B cell (primary cell): ENCODE measurements around the gene ZNF850. TPM values are rescaled to one million over a fixed set of nuclear protein-coding genes. Genes with fewer than 3 reads are reported as not detected.

ENCODE experiments used
- ATAC-seq: fragments of 200-7000 bp; cut with Tn5 transposase; one replicate; pipeline ENCODE4 v1.10.0; 2021; ENCODE audit warnings: low read depth, mild to moderate bottlenecking, moderate number of reproducible peaks, moderate library complexity
- CTCF ChIA-PET: fragments of 350-600 bp; sonication (Branson Sonifier 250); formaldehyde crosslinking; loops from one replicate; lab custom pipeline; 2021; ENCODE audit warnings: antibody characterized with exemption, inconsistent platforms; lab: Charles Lee
- POLR2A ChIA-PET: fragments of 350-600 bp; sonication (Branson Sonifier 250); formaldehyde crosslinking; loops from one replicate; lab custom pipeline; 2021; ENCODE audit warnings: antibody characterized with exemption; lab: Charles Lee
- DNase-seq: peaks from one replicate; pipeline ENCODE4 v3.0.0; 2013
- H2AFZ ChIP-seq: 2 replicates; pipeline ENCODE4 v1.6.1; 2012; ENCODE audit warnings: mild to moderate bottlenecking, low read depth, low read length; ENCODE audit not compliant: insufficient read depth, poor library complexity, severe bottlenecking
- H3K27ac ChIP-seq, 2 donors: 1 replicate in 1 of 2; 2 replicates in 1 of 2; pipeline ENCODE4 v1.5.1; 2012 to 2013; ENCODE audit warnings: low read length in 2 of 2, mild to moderate bottlenecking in 2 of 2, moderate library complexity in 1 of 2
- H3K27me3 ChIP-seq, 4 experiments: fragments of 200-600 bp in 1 of 4; sonication (generic) in 1 of 4; replicated peaks in 1 of 4; 1 replicate in 2 of 4; 2 replicates in 2 of 4; pipeline versions ENCODE4 v1.6.1 to v1.7.0; 2013 to 2016; ENCODE audit warnings: low read length in 3 of 4, mild to moderate bottlenecking in 2 of 4, mixed read lengths in 1 of 4, moderate library complexity in 1 of 4; ENCODE audit not compliant: insufficient read depth in 4 of 4, control insufficient read depth in 3 of 4; ENCODE audit errors: control extremely low read depth in 1 of 4
- H3K36me3 ChIP-seq, 2 experiments: replicated peaks in 1 of 2; 1 replicate in 1 of 2; 2 replicates in 1 of 2; pipeline versions ENCODE4 v1.6.1 to v1.7.1; 2013; ENCODE audit warnings: low read length in 1 of 2; ENCODE audit not compliant: insufficient read depth in 2 of 2, control insufficient read depth in 1 of 2; ENCODE audit errors: control extremely low read depth in 1 of 2, extremely low read depth in 1 of 2
- H3K4me1 ChIP-seq, 2 donors: fragments of 200-600 bp in 1 of 2; sonication (generic) in 1 of 2; 1 replicate in 1 of 2; 2 replicates in 1 of 2; pipeline versions ENCODE4 v1.5.1 to v1.6.1; 2013 to 2017; ENCODE audit warnings: low read length in 2 of 2; ENCODE audit not compliant: control insufficient read depth in 2 of 2, insufficient read depth in 2 of 2
- H3K4me2 ChIP-seq: replicated peaks from 2 replicates; pipeline ENCODE3; 2012; ENCODE audit warnings: mild to moderate bottlenecking, low read depth, low read length; ENCODE audit not compliant: poor library complexity, severe bottlenecking
- H3K4me3 ChIP-seq, 5 experiments: fragments of 200-600 bp in 1 of 5; sonication (generic) in 1 of 5; 1 replicate in 3 of 5; 2 replicates in 2 of 5; pipeline versions ENCODE4 v1.5.1 to v1.7.0; 2011 to 2016; ENCODE audit warnings: low read length in 4 of 5, mild to moderate bottlenecking in 4 of 5, low read depth in 2 of 5, control low read depth in 1 of 5, moderate library complexity in 1 of 5; ENCODE audit not compliant: insufficient read depth in 1 of 5; ENCODE audit errors: control extremely low read depth in 1 of 5, extremely low read depth in 1 of 5
- H3K79me2 ChIP-seq: fragments of 200-600 bp; sonication (generic); one replicate; pipeline ENCODE4 v1.6.0; 2016; ENCODE audit warnings: low read length; ENCODE audit not compliant: control insufficient read depth, insufficient read depth
- H3K9ac ChIP-seq: fragments of 200-600 bp; sonication (generic); 2 replicates; pipeline ENCODE4 v1.6.1; 2017; ENCODE audit warnings: mild to moderate bottlenecking, low read length, moderate library complexity
- H3K9me3 ChIP-seq, 3 donors: one replicate each; pipeline versions ENCODE4 v1.6.1 to v1.7.1; 2013; ENCODE audit warnings: low read length in 2 of 3; ENCODE audit not compliant: control insufficient read depth in 2 of 3, insufficient read depth in 1 of 3; ENCODE audit errors: control extremely low read depth in 1 of 3
- H4K20me1 ChIP-seq: 2 replicates; pipeline ENCODE4 v1.6.0; 2012; ENCODE audit warnings: mild to moderate bottlenecking, low read length; ENCODE audit not compliant: insufficient read depth, control insufficient read depth, poor library complexity, severe bottlenecking
- H3K27ac Mint-ChIP-seq: one replicate; pipeline ENCODE4 v1.8.0; 2021; ENCODE audit warnings: mixed read lengths
- H3K27me3 Mint-ChIP-seq: one replicate; pipeline ENCODE4 v1.8.0; 2021; ENCODE audit warnings: mixed read lengths
- H3K4me1 Mint-ChIP-seq: one replicate; pipeline ENCODE4 v1.8.0; 2021; ENCODE audit warnings: mixed read lengths
- H3K4me3 Mint-ChIP-seq: one replicate; pipeline ENCODE4 v1.8.0; 2021; ENCODE audit warnings: mixed read lengths
- H3K9me3 Mint-ChIP-seq: one replicate; pipeline ENCODE4 v1.8.0; 2022; ENCODE audit warnings: mixed read lengths; ENCODE audit not compliant: insufficient read depth
- CTCF ChIP-seq: fragments of 200-600 bp; IDR thresholded peaks from one replicate; pipeline ENCODE4 v1.8.0; 2022; ENCODE audit warnings: antibody characterized with exemption, mild to moderate bottlenecking
- EZH2 ChIP-seq: IDR thresholded peaks from 2 replicates; pipeline ENCODE4 v1.6.1; 2012; ENCODE audit warnings: borderline replicate concordance, low read depth, mild to moderate bottlenecking, moderate library complexity, low read length; ENCODE audit not compliant: insufficient read depth, poor library complexity, severe bottlenecking
- WGBS: methylation state at CpG from one replicate; pipeline ENCODE4 v1.1.5; 2013; ENCODE audit warnings: missing lambda C conversion rate; ENCODE audit not compliant: insufficient coverage; 5-methylcytosine and 5-hydroxymethylcytosine counted together
- intact Hi-C: fragments of 100-400 bp; cut with micrococcal nuclease; formaldehyde crosslinking; loops from one replicate; pipeline ENCODE4 v1.10.0; 2022
- polyA plus RNA-seq: library from polyadenylated mRNA; depleted of rRNA; stranded (reverse); fragments of >200 nt; gene quantifications from 2 replicates; pipeline ENCODE4 v1.2.3, GENCODE V29; 2012
- total RNA-seq, 2 donors: library from RNA; stranded (reverse); fragments of 120-200 nt in 1 of 2; gene quantifications; 1 replicate in 1 of 2; 2 replicates in 1 of 2; pipeline versions ENCODE4 v1.2.3 to v1.2.4, GENCODE V29; 2013 to 2022

The ZNF850 gene
- total and polyA plus RNA-seq, 2 donors (not counting 1 experiment from before 2014, with no cell fraction given) = 2.0 to 6.0 TPM

DNA sequence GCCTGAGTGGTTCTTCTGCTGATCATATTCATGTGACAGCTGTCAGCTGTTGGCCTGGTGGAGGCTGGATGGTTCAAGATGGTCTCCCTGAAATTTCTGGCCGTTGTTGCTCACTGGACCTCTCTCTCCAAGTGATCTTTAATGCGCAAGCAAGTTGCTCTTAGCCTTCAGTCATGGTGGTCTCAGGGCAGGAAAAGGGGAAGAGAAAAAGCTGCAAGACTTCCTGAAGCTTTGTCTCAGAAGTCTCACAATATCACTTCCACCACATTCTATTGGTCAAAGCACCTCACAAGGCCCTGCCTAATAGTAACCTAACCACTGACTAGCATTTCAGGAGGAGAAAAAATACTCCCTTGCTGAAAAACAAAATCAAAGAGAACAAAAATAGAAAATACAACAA, 86.8 kb downstream of the ZNF850 start:
- Histone ChIP-seq H3K27ac (no peak overlapping the region), H3K9me3 (peaks cover 0 to 9% (median under 1%) of the 10 kb centered on the region in 3 donors), H3K4me1 (peaks cover 14 to 19% of the 10 kb centered on the region in 2 donors), H3K9ac (no peak overlapping the region), H4K20me1 (no peaks in the 10 kb centered on the region), H3K27me3 (no peaks in the 10 kb centered on the region), H3K4me3 (no peak overlapping the region), H2AFZ (no peak overlapping the region), H3K4me2 (peak overlapping the region; percentile 80), H3K79me2 (peaks cover 47% of the 10 kb centered on the region), H3K36me3 (peaks cover 0 to 10% of the 10 kb centered on the region in 2 experiments)
- ATAC-seq (no peak), DNase-seq (no peak)
- Mint-ChIP-seq H3K27me3 (no peaks in the 10 kb centered on the region), H3K4me1 (peaks cover 28% of the 10 kb centered on the region), H3K9me3 (peaks cover 3% of the 10 kb centered on the region), H3K4me3 (peak overlapping the region; percentile 100), H3K27ac (no peak overlapping the region)
- intact Hi-C loops = loop anchor here (2.0 to 10.0 kb wide), 2 partner anchors 157 to 1951 kb away; partner anchors contain the start of genes ZNF181 and ZNF260
- ChIA-PET CTCF (no interaction called here), POLR2A (no interaction called here)
- 100% methylated on average over 1 of the region's 2 CpGs for WGBS
- TF ChIP-seq EZH2 (no peak), CTCF (no peak)

GRCh38 chr19:36679455-36679854, 93.2 kb downstream of the ZNF850 start:
- Histone ChIP-seq H4K20me1 (no peaks in the 10 kb centered on the region), H3K79me2 (peaks cover 4% of the 10 kb centered on the region), H3K4me3 (no peak overlapping the region), H3K4me2 (no peak overlapping the region), H3K27me3 (no peaks in the 10 kb centered on the region), H3K9me3 (peaks cover 3 to 25% (median 6%) of the 10 kb centered on the region in 3 donors), H3K9ac (no peak overlapping the region), H3K36me3 (peaks cover 7 to 9% of the 10 kb centered on the region in 2 experiments), H3K27ac (no peak overlapping the region), H2AFZ (no peak overlapping the region), H3K4me1 (no peaks in the 10 kb centered on the region)
- DNase-seq (no peak), ATAC-seq (no peak)
- CTCF ChIA-PET = no interaction called here
- POLR2A ChIA-PET = no interaction called here
- no peaks in the 10 kb centered on the region for H3K27me3 Mint-ChIP-seq
- H3K4me3 Mint-ChIP-seq = no peak overlapping the region
- H3K4me1 Mint-ChIP-seq = no peaks in the 10 kb centered on the region
- H3K9me3 Mint-ChIP-seq = no peaks in the 10 kb centered on the region
- intact Hi-C loops = no loop called here
- TF ChIP-seq EZH2 (no peak), CTCF (no peak)
- no peak overlapping the region for H3K27ac Mint-ChIP-seq
